ENCODE results near the gene SMIM13. TPM values are rescaled to one million over a fixed set of nuclear protein-coding genes. Genes with fewer than 3 reads are reported as not detected.

SMIM13 gene
- total RNA-seq (1 to 10 TPM; 4.7 to 5.7 TPM), polyA plus RNA-seq (1 to 10 TPM; 1.7 to 3.0 (median 3.0) TPM), total RNA-seq (6.4 to 25.3 (median 15.0) reads per million in 6 experiments)

DNA sequence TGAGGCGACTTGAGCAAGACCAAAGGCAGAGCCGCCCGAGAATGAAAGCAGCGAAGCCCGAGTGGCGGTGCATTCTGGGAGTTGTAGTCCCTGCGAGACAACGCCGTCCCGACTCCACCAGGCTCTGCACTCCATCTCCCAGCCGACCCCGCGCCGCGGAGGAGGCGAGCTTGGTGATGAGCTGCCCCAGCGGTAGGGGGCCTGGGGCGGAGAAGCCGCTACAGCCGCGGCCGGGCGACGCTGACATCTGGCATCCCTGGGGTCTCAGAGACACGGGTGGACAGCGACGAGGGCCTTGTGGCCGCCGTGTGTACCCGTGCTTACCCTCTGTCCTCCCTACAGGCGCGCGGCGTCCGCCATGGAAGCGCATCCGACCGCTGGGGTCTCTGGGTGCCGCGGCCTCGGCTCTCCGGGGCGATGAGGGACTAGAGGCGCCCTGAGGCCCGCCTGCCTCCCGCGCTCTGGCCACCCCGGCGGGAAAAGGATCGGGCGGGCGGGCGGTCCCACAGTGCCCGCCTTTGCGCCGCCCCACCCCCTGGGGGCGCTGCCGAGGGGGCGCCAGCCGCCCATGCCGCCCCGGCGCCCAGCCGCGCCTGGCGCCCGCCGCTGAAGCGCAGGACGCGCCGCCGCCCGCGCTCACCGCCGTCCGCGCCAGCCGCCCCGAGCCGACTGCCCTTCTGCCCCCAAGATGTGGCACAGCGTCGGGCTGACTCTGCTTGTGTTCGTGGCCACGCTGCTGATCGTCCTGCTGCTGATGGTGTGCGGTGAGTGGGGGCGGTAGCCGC, at the start of gene SMIM13:
TSS of gene SMIM13 (plus strand) at position 209 of the 785 bp plus-strand sequence. CDS start at position 689, 480 bp downstream.
- Mint-ChIP-seq H3K27me3 (no peaks in the 10 kb centered on the region), H3K9me3 (no peaks in the 10 kb centered on the region), H3K4me3 (peak within 1 kb of the TSS; percentile 90 to 98 (median 96)), H3K27ac (peak within 1 kb of the TSS; percentile 92 to 99 (median 97)), H3K36me3 (peaks cover 0 to 10% (median 0%) of the 10 kb centered on the region in 3 donors), H3K4me1 (peaks cover 13 to 31% (median 28%) of the 10 kb centered on the region in 4 donors)
- ATAC-seq = peak; percentile 90 to 93
- peak; percentile 90 to 96 (median 92) for DNase-seq
- POLR2A ChIA-PET = interaction anchor here (1.0 kb wide), 1 partner anchor 399 kb away, joined by 6 read pairs; the partner anchor contains the start of genes C6orf52 and PAK1IP1

DNA sequence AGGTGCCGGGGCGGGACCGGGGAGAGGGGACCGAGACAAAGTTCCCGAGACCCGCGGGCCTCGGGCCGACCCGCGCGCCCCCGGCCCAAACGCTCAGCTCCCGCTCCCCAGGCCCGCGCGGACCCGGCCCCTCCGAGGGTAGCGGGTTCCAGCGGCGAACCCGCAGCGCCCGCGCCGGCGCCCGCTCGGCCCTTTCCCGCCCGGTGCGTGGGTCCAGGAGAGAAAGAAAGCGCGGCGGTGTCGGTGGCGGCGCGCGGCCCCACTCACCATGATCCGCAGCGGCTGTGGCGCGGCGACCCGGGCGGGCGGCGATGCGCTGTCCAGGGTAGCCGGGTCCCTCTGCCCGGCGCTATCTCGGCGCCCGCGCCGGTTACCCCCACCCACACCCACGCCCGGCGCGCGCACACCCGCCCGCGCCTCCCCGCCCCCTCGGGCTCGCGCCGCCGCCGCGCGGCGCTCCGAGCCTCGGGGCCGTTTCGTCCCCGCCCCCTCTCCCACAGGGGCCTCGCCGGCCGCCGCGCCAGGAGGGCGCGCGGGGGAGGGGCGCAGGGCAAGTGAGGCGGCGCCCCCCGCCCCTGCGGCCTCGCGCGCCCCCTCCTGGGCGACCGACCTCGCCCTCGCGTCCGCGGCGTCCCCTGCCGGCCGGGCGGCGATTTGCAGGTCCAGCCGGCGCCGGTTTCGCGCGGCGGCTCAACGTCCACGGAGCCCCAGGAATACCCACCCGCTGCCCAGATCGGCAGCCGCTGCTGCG, 49.5 kb upstream of the SMIM13 start, which contains the start of gene ELOVL2:
TSS of gene ELOVL2 (minus strand) at position 345 of the 751 bp plus-strand sequence. CDS start at position 270, 75 bp downstream.
- POLR2A ChIA-PET = no interaction called here
- H3K4me3 Mint-ChIP-seq = peak within 1 kb of the TSS; percentile 67 to 89 (median 76)
- peaks cover 41 to 73% (median 63%) of the 10 kb centered on the region in 5 donors for H3K27me3 Mint-ChIP-seq
- peaks cover 0 to 8% (median 4%) of the 10 kb centered on the region in 3 donors for H3K36me3 Mint-ChIP-seq
- H3K27ac Mint-ChIP-seq = no peak within 1 kb of the TSS
- peak; percentile 69 to 86 for ATAC-seq
- peaks cover 6 to 16% (median 13%) of the 10 kb centered on the region in 4 donors for H3K4me1 Mint-ChIP-seq
- peaks cover 0 to 4% (median 0%) of the 10 kb centered on the region in 9 donors for H3K9me3 Mint-ChIP-seq
- peak in 5 of 10 donors; percentile 2 to 29 (median 6) for DNase-seq

DNA sequence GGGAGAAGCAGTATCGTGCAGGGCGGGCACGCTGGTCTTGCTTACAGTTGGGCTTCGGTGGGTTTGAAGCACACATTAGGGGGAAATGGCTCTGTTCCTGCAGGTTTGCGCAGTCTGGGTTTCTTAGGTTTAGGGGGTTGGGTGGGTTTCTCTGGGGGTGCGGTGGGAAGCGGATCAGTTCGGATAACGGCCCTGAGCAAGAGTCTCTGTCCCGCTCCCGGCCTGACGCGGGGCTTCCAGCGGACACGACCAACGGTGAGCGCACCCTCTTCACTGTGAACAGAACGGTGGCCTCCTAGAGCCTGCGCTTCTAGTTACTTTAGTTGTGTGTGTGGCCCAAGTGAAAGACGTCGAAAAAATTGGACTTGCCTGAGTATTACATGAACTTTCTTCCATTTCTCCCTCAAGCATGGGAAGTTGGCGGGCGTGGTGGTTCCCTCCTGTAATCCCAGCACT, 48.9 kb upstream of the SMIM13 start:
- ATAC-seq = no peak
- POLR2A ChIA-PET = no interaction called here
- H3K36me3 Mint-ChIP-seq = peaks cover 0 to 8% (median 4%) of the 10 kb centered on the region in 3 donors

DNA sequence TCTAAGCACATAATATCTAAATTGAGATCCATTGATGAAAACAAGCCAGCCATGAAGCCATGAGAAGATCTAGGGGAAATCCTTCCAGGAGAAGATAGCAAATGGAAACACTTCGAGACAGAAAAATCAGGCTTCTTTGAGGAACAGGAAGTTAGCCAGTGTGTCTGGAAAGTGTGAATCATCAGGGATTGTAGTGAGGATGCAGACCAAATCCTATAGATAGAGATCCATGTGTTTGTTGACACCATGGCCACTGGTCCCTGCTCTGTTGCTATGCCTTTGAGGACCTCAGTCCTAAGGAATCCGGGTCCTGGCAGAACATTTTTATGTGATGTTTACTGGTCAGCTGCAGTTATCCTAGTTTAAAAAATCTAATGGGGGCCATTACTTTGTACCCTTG, 42.9 kb upstream of the SMIM13 start:
- no peak for DNase-seq
- no peak for ATAC-seq
- Mint-ChIP-seq H3K27ac (no peak overlapping the region), H3K4me3 (no peak overlapping the region), H3K9me3 (no peaks in the 10 kb centered on the region), H3K4me1 (no peaks in the 10 kb centered on the region), H3K36me3 (no peaks in the 10 kb centered on the region), H3K27me3 (peaks cover 29 to 60% (median 48%) of the 10 kb centered on the region in 5 donors)
- POLR2A ChIA-PET = no interaction called here

More for the DNA sequence above, 48.9 kb upstream of the SMIM13 start:
- H3K9me3 Mint-ChIP-seq = peaks cover 0 to 4% (median 0%) of the 10 kb centered on the region in 9 donors
- peak overlapping the region; percentile 67 to 83 (median 76) for H3K4me3 Mint-ChIP-seq
- DNase-seq = no peak
- peaks cover 47 to 73% (median 65%) of the 10 kb centered on the region in 5 donors for H3K27me3 Mint-ChIP-seq
- H3K4me1 Mint-ChIP-seq = peaks cover 6 to 16% (median 13%) of the 10 kb centered on the region in 4 donors
- no peak overlapping the region for H3K27ac Mint-ChIP-seq

DNA sequence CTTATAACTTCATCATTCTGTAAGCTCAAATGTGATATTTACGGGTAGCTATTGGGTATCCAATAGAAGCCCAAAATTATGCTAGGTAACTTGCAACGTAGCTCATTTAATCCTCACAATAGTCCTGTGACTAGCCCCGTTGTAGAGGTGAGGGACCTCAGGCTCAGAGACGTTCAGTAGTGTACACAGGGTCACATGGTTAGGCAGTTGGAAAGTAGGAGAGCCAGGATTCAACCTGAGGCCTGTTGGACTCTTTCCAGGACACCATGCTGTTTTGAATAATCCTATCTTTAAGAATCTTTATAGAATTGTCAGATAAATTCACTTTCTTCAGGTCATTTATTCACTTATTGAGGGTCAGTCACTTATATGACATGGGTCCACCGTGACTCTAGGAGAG, 40.3 kb upstream of the SMIM13 start:
- peaks cover 15 to 36% (median 28%) of the 10 kb centered on the region in 5 donors for H3K27me3 Mint-ChIP-seq
- POLR2A ChIA-PET = no interaction called here
- H3K4me1 Mint-ChIP-seq = no peaks in the 10 kb centered on the region
- no peaks in the 10 kb centered on the region for H3K36me3 Mint-ChIP-seq
- no peak overlapping the region for H3K27ac Mint-ChIP-seq
- H3K4me3 Mint-ChIP-seq = no peak overlapping the region
- no peak for DNase-seq
- ATAC-seq = no peak
- H3K9me3 Mint-ChIP-seq = no peaks in the 10 kb centered on the region

DNA sequence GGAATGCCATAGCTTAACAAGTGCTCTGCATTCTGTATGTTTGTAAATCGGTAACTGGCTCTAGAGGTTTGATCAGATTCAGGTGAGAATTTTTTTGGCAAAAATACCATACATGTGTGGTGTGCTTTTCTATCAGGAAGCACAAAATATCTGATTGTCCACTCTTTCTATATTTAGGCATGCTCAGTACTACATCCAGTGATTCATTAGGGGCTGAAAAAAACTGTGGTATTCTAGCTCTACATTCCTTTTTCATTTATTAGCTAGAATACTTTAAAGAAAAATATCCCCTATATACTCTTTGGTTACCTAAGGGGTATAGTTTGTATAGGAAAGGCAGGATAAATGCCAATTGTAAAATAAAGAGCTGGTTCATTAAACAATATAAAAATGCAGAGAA, 38.9 kb upstream of the SMIM13 start:
- Mint-ChIP-seq H3K36me3 (no peaks in the 10 kb centered on the region), H3K27me3 (peaks cover 8 to 27% (median 17%) of the 10 kb centered on the region in 5 donors), H3K4me3 (no peak overlapping the region), H3K27ac (no peak overlapping the region), H3K9me3 (no peaks in the 10 kb centered on the region), H3K4me1 (no peaks in the 10 kb centered on the region)
- POLR2A ChIA-PET = no interaction called here
- DNase-seq (no peak), ATAC-seq (no peak)

DNA sequence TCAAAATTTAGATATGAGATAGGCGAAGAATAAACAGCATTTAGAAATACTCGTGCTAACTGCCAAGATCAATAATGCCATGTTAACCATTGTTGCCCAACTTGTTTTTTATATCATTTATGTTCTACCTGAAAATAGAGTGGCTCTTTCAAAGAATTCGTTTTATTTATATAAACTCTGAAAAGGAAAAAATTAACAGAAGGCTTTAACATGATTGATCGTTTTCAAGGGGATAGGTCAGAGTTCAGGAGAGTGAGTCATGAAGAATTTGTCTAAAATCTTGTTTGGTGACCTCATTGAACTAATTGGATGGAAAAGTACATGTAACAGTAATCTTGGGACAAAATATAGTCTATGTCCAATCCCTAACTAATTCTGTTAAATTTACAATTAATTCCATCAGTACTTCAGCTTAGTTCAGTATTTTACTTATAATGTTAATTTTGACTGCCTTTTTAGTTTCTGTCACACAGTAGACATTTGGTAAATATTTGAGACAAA, 38.5 kb upstream of the SMIM13 start:
- Mint-ChIP-seq H3K27ac (no peak overlapping the region), H3K4me3 (no peak overlapping the region), H3K36me3 (no peaks in the 10 kb centered on the region), H3K9me3 (no peaks in the 10 kb centered on the region), H3K4me1 (no peaks in the 10 kb centered on the region), H3K27me3 (peaks cover 5 to 23% (median 16%) of the 10 kb centered on the region in 5 donors)
- ATAC-seq = no peak
- POLR2A ChIA-PET = no interaction called here
- no peak for DNase-seq

DNA sequence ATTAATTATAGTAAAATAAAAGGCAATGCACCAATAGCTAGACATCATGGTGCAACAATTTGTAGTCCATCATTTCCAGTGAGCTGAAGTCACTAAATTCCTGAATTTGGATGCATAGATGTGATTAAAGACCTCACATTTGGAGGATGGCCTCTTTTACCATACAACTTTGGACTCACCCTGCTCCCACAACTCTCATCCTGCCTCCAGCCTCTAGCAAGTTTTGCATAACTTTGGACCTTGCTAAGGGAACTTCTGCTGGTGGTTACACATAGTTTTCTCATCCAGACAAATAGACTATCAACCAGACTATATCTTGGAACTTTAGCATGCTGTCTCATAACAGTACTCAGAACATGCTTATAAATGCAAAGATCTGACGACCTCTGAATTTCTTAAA, 36.8 kb upstream of the SMIM13 start:
- DNase-seq (no peak), ATAC-seq (no peak)
- H3K4me1 Mint-ChIP-seq = no peaks in the 10 kb centered on the region
- peaks cover 0 to 18% (median 8%) of the 10 kb centered on the region in 5 donors for H3K27me3 Mint-ChIP-seq
- H3K27ac Mint-ChIP-seq = no peak overlapping the region
- no peaks in the 10 kb centered on the region for H3K36me3 Mint-ChIP-seq
- POLR2A ChIA-PET = no interaction called here
- no peak overlapping the region for H3K4me3 Mint-ChIP-seq
- no peaks in the 10 kb centered on the region for H3K9me3 Mint-ChIP-seq

DNA sequence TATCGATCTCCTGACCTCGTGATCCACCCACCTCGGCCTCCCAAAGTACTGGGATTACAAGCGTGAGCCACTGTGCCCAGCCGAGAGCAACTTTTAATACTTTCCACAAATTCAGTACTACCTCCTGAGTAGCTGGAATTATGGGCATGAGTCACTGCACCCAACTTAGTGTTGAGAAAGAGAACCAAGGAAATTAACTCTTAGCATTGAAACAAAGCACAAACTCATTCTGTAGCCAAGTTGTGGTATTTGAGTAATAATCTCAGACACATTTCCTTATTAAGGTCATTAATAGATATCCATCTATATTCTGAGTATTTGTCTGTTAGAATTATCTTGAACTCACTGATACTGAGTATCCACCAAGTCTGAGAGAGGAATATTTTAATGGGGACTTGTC, 35.2 kb upstream of the SMIM13 start:
- ATAC-seq (no peak), DNase-seq (no peak)
- Mint-ChIP-seq H3K4me1 (no peaks in the 10 kb centered on the region), H3K27ac (no peak overlapping the region), H3K4me3 (no peak overlapping the region), H3K27me3 (peaks cover under 1 to 18% (median 5%) of the 10 kb centered on the region in 5 donors), H3K36me3 (no peaks in the 10 kb centered on the region), H3K9me3 (no peaks in the 10 kb centered on the region)
- POLR2A ChIA-PET = no interaction called here

DNA sequence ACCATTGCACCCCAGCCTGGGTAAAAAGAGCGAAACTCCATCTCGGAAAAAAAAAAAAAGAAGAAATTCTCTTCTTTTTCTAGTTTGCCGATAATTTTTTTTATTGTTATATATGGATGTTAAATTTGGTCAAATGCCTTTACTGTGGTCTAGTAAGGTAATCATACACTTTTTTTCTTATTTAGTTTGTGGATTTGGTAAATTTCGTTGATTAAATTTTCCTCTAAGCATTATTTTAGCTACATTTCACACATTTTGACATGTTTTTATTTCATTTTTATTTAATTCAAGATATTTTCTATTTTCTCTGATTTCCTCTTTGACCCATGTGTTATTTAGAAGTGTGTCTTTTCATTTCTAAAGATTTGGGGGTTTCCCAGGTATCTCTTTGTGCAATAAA, 31.6 kb upstream of the SMIM13 start:
- Mint-ChIP-seq H3K27me3 (peaks cover 3 to 9% (median 4%) of the 10 kb centered on the region in 5 donors), H3K36me3 (no peaks in the 10 kb centered on the region), H3K27ac (no peak overlapping the region), H3K4me1 (no peaks in the 10 kb centered on the region), H3K9me3 (no peaks in the 10 kb centered on the region), H3K4me3 (no peak overlapping the region)
- POLR2A ChIA-PET = no interaction called here
- DNase-seq (no peak), ATAC-seq (no peak)

DNA sequence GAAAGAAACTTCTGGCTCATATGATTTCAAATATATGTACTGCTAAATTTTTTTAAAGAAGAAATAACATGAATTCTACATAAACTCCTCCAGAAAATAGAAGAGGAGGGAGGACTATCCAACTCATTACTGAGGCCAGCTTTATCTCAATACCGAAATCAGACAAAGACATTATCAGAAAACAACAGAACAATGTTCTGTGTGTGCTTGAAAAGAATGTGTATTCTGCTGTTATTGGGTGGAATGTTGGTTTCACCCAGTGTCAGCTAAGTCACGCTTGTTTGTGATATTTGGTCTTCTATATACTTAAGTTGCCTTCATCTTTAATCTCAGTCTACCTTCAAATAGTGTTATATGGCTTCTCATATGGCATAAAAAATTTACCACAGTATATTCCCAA, 30.9 kb upstream of the SMIM13 start:
- POLR2A ChIA-PET = no interaction called here
- no peaks in the 10 kb centered on the region for H3K4me1 Mint-ChIP-seq
- no peaks in the 10 kb centered on the region for H3K9me3 Mint-ChIP-seq
- ATAC-seq (no peak), DNase-seq (no peak)
- H3K4me3 Mint-ChIP-seq = no peak overlapping the region
- no peaks in the 10 kb centered on the region for H3K36me3 Mint-ChIP-seq
- H3K27me3 Mint-ChIP-seq = peaks cover 3 to 9% (median 4%) of the 10 kb centered on the region in 5 donors
- no peak overlapping the region for H3K27ac Mint-ChIP-seq

DNA sequence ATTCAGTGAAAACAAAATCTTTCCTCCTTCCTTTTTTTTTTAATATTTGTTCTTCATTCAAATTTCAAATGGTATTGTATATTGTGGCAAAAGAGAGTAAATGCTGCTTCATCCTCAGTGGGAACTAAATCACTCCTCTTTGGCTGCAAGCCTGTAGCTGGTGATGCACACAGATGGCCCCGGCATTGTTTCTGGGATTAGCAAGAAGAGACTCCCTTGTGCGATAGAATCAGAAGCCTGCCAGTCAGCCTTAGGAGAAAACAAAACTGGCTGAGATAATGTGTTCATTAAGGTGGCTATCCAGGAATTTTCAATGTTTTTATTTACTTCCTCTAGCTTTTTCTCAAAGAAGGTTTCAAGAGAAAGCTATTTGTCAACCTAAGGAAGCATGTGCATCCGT, 28.8 kb upstream of the SMIM13 start:
- Mint-ChIP-seq H3K4me3 (no peak overlapping the region), H3K36me3 (no peaks in the 10 kb centered on the region), H3K4me1 (no peaks in the 10 kb centered on the region), H3K9me3 (no peaks in the 10 kb centered on the region), H3K27ac (peak overlapping the region in 1 of 10 donors; percentile 26), H3K27me3 (peaks cover 3 to 9% (median 4%) of the 10 kb centered on the region in 5 donors)
- DNase-seq (no peak), ATAC-seq (no peak)
- POLR2A ChIA-PET = no interaction called here
